GM23338 (cell line): Measurements from ENCODE around the gene CCDC183.

Source experiments
- CTCF ChIP-seq, 2 experiments: fragments of 200-600 bp in 1 of 2; sonication (generic) in 1 of 2; conservative IDR thresholded peaks; 2 replicates each; pipeline versions ENCODE4 v1.5.1 to v1.6.1; 2016 to 2017; ENCODE audit warnings: antibody characterized with exemption in 2 of 2, low read depth in 2 of 2, mild to moderate bottlenecking in 2 of 2, moderate library complexity in 1 of 2
- EZH2phosphoT487 ChIP-seq: fragments of 200-600 bp; sonication (generic); IDR thresholded peaks from one replicate; pipeline ENCODE4 v1.8.1; 2018; ENCODE audit warnings: antibody characterized with exemption; ENCODE audit not compliant: unreplicated experiment
- JUNB ChIP-seq: IDR thresholded peaks from one replicate; pipeline ENCODE4 v1.6.1; 2016; ENCODE audit warnings: antibody characterized with exemption; ENCODE audit not compliant: unreplicated experiment
- POLR2AphosphoS5 ChIP-seq: IDR thresholded peaks from 2 replicates; pipeline ENCODE4 v1.6.1; 2016; ENCODE audit warnings: antibody characterized with exemption, low read depth

GRCh38 chr9:136808075-136808805 lies 12.1 kb downstream of the CCDC183 start:
- TF ChIP-seq CTCF (conservative IDR thresholded peaks at IDR 0.05; ENCODE audit: low read depth in 2 of 2) (no peak), EZH2phosphoT487 (no peak), POLR2AphosphoS5 (no peak), JUNB (no peak)
